ELF-1 (cell line): ENCODE measurements around the gene ROBO3.

Experiments used
- DNase-seq: peaks from one replicate; pipeline ENCODE4 v3.0.0-alpha.2; 2016; ENCODE audit warnings: low read depth, low spot score

ROBO3 gene, protein sequence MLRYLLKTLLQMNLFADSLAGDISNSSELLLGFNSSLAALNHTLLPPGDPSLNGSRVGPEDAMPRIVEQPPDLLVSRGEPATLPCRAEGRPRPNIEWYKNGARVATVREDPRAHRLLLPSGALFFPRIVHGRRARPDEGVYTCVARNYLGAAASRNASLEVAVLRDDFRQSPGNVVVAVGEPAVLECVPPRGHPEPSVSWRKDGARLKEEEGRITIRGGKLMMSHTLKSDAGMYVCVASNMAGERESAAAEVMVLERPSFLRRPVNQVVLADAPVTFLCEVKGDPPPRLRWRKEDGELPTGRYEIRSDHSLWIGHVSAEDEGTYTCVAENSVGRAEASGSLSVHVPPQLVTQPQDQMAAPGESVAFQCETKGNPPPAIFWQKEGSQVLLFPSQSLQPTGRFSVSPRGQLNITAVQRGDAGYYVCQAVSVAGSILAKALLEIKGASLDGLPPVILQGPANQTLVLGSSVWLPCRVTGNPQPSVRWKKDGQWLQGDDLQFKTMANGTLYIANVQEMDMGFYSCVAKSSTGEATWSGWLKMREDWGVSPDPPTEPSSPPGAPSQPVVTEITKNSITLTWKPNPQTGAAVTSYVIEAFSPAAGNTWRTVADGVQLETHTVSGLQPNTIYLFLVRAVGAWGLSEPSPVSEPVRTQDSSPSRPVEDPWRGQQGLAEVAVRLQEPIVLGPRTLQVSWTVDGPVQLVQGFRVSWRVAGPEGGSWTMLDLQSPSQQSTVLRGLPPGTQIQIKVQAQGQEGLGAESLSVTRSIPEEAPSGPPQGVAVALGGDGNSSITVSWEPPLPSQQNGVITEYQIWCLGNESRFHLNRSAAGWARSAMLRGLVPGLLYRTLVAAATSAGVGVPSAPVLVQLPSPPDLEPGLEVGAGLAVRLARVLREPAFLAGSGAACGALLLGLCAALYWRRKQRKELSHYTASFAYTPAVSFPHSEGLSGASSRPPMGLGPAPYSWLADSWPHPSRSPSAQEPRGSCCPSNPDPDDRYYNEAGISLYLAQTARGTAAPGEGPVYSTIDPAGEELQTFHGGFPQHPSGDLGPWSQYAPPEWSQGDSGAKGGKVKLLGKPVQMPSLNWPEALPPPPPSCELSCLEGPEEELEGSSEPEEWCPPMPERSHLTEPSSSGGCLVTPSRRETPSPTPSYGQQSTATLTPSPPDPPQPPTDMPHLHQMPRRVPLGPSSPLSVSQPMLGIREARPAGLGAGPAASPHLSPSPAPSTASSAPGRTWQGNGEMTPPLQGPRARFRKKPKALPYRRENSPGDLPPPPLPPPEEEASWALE (N-terminal part only)

DNA sequence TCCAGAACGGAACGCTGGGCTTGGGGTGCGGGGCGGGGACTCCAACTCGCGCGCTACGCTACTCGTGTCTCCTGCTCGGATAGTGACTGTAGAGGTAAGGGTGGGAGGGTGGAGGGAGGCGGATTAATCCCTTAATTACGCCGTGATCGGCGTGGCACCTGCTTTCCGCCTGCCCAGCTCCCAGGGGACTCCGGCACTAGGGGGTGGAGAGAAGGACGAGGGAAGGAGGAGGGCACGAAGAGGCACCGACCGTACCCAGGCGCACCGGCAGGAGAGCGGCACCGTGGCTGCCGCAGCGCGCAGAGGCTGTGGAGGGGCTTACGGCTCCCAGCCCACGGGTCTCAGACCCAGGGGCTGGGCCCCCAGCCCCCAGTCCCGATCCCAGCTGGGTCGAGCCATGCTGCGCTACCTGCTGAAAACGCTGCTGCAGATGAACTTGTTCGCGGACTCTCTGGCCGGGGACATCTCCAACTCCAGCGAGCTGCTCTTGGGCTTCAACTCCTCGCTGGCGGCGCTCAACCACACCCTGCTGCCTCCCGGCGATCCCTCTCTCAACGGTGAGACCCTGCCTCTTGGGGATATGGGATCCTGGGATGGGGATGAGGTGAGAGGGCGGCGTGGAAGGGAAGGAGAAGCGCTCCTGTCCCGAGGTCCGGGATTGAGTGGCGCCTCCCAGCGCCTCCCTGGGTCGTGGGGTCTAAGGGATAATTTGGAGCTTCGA is at the start of gene ROBO3:
TSS of gene ROBO3 (plus strand) at position 252 of the 721 bp plus-strand sequence. CDS start at position 398, 146 bp downstream.
- DNase-seq = no peak

DNA sequence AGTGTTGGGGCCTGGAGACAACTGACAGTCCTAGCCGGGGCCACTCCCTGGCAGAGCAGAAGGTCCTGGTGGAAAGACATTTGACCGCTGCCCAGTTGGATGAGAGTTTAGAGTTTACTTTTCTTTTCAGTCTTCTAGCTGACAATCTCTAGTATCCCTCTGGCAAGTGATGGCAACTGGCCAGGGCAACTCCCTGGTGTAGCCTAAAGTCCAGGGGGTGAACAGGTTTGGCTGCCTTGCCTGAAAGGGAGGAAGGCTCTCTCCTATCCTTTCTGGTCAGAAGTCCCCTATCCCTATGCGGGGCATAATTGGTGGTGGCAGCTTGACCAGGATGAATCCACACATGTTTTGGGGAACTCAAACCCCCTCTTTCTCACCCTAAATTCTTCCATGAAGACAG is 48.2 kb upstream of the ROBO3 start:
- no peak for DNase-seq

DNA sequence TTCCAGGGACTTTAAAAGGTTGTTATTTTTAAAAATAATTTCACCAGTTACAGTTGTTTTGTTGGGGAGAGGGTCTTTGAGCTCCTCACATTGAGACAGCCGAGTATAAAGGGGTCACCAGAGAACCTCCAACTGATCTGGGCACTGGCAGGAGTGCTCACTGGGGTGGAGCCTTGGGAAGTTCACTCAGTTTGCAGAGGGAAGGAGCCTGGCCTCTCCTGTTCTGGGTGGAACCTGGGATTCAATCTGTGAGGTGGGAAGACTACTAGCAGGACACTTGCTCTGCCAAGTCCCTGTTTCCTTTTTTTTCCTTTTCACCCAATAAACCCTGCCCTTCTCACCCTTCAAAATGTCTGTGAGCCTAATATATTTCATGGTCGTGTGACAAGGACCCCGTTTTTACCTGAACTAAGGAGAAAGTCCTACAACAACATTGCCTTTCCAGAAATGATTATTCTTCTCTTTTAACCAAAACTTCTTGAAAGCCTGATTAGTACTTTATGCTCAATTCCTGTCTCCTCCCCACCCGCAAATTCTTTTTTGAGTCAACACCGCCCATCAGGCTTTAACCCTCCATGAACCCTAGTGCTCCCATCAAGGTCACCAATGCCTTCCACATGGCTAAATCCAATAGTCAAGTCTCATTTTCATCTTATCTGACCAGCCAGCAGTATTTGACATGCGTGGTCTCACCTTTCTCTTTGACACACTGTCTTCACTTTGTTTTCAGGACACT is 43.1 kb upstream of the ROBO3 start:
- no peak for DNase-seq

DNA sequence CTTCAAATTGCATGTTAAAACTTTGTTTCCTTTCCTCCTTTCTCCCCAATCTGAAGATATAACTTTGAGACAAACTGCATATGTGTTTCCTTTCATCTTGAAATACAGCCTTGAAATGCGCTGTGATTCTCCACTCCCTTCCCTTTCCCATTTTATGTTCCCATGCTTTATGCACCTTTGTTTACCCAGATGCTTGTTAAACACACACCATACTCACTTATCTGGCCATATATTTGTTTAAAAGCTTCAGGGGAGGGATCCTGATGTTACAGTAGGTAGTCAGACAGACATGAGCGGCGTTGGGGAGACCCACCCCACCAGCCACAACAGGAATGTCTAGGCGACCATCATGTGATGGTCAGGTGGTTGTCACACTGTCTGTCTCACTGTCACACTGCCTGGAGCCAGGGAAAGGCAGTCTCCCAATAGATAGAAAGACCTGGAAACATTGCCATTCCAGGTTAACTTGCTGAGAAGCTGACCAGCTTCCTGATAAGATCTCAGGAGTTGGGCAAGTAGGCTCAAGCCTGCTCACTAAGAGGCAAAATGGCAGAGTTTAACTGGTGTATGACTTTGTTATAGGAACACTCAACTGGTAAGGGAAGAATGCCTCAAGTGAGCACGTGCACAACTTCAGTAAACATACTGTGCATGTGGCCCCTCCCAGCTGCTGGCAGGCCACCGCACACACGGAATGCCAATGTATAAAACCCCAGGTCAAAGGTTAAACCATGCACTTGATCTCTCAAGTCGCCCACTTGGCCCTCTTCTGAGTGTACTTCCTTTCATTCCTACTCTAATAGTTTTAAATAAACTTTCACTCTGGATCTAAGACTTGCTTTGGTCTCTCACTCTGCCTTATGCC is 41.5 kb upstream of the ROBO3 start:
- no peak for DNase-seq

DNA sequence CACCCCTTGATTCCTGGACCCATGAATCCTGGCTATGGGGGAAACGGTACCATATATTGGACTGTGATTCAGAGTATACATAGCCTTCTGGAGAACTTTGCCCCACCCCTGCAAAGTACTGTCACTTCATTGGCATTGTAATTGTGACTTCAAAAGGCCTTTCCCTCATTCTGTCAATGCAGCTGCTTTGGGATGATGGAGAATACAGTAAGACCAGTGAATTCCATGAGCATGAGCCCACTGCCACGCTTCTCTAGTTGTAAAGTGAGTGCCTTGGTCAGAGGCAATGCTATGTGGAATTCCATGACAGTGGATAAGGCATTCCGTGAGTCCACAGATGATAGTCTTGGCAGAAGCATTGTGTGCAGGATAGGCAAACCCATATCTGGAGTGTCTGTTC is 39.4 kb upstream of the ROBO3 start:
- no peak for DNase-seq

DNA sequence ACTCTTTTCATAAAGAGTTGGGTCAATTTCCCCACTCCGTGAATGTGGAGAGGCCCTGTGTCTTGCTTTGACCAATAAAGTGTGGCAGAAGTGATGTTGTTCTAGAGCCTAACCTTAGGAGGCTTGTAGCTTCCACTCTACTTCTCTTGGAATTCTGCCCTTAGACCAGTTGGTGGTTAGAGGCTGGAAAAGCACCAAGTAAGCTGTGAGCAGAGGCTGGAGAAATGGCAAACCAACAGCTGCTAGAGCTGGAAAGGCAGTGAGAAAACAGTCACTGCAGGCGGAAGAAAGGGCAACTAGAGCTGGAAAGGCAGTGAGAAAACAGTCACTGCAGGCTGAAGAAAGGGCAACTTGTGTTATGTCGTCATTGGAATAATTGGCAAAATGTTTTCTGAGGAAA is 35.2 kb upstream of the ROBO3 start:
- DNase-seq = no peak

DNA sequence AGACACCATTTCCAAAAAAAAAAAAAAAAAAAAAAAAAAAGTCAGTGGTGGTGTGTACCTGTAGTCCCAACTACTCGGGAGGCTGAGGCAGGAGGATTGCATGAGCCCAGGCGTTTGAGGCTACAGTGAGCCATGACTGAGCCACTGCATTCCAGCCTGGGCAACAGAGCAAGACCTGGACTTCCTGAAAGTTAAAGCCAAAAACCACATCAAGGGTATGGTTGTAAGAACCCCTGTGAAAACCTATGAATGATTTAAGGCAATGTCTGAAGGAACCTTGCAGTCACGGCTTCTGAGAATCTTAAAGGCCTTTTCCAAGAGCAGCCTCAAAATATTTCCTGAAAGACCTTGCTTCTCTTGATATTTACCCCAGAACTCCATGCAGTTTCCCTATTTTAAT is 34.5 kb upstream of the ROBO3 start:
- DNase-seq = no peak

DNA sequence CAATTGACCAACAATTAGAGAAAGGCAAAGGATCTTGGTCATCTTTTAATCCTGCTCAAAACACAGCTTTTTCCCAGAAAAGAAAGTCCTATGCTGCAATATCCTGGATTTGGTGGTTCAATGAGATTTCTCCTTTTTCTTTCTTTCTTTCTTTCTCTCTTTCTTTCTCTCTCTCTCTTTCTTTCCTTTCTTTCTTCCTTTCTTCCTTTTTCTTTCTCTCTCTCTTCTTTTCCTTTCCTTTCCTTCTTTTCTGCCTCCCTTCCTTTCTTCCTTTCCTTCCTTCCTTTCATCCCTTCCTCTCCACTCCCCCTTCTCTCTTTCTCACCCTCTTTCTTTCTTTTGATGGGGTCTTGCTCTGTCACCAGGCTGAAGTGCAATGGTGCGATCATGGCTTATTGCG is 33.3 kb upstream of the ROBO3 start:
- no peak for DNase-seq

DNA sequence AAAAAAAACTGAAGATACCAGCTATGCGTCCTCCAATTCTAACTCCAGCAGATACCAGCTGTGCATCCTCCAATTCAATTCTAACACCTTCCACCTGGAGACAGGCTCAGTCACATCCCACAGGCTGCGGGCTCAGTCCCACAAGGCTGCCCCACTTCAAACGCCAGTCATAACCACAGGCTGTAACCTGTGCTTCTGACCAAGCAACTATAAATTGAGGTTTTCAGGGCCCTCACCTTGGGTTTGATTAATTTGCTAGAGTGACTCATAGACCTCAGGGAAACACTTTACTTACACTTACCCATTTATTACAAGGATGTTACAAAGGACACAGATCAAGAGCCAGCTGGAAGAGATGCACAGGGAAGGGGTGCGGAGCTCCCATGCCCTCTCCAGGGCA is 32.7 kb upstream of the ROBO3 start:
- DNase-seq = no peak

DNA sequence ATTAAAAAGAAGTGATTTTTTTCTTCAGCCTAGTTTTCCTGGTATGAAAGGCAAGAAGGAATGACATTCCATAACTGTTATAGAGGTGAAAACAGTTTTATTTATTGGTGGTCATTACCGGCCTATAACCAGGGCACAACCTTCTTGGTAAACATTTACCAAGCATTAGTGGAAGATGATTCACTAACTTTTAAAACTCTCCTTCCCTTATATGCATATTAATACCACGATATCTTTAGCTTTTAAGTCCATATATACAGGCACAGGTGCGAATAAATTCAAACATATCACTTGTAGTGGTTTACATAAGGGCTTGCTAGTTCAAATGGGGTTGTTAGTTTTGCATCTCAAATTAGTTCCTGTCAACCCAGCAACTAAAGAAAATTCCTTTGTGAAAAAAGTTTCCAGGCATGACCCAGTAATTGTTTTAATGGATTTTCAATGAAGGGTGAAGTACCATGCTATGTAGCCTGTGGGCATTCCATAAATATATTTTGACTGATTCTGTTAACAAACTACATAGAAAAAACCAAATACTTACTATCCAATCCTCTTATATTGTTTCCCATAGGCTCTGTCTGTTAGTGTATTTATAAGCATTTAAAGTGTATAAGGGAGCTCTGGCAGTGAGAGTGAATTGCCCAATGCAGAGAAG is 30.6 kb upstream of the ROBO3 start:
- DNase-seq = no peak

DNA sequence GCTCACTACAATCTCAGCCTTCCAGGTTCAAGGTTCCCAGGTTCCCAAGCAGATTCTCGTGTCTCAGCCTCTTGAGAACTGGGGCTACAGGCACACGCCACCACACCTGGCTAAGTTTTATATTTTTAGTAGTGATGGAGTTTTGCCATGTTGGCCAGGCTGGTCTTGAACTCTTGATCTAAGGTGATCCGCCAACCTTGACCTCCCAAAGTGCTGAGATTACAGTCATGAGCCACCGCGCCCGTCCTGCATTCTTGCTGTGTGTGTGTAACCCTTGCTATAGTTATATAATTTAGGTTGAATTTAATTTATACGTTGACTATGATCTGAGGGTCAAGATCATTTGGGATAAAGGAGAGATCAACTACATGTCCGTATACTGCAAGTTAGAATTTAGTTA is 29.3 kb upstream of the ROBO3 start:
- DNase-seq = no peak

DNA sequence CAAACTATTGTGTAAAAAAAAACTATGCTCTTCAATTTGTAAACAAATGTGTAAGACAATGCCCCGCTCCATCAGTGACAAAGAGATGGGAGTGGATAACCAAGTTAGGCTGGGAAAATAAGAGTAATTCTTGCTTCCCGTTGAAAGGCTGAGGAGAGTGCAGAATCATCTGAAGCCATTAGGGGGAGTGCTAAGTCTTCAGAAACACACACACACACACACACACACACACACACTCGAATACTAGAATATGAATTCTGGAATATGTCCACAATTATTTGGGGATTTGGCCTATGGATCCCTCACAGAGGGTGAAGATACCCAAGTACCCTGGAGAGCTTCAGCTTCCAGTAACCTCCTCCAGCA is 27.8 kb upstream of the ROBO3 start:
- peak; percentile 69 for DNase-seq

DNA sequence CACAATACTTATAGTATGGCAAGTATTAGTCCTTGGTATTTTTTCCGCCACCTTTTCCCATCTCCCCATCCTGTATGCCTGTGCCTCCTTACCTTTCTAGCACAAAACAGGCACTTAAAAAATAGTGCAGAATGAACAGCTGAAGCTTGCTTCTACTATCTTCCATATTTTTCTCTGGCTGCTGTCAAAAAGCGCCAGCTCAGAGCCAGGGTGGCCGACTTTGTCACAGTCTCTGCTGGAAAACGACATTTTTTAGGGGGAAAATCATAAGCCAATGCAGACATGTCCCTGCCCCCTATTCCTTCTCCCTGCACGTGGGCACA is 26.5 kb upstream of the ROBO3 start:
- DNase-seq = no peak

DNA sequence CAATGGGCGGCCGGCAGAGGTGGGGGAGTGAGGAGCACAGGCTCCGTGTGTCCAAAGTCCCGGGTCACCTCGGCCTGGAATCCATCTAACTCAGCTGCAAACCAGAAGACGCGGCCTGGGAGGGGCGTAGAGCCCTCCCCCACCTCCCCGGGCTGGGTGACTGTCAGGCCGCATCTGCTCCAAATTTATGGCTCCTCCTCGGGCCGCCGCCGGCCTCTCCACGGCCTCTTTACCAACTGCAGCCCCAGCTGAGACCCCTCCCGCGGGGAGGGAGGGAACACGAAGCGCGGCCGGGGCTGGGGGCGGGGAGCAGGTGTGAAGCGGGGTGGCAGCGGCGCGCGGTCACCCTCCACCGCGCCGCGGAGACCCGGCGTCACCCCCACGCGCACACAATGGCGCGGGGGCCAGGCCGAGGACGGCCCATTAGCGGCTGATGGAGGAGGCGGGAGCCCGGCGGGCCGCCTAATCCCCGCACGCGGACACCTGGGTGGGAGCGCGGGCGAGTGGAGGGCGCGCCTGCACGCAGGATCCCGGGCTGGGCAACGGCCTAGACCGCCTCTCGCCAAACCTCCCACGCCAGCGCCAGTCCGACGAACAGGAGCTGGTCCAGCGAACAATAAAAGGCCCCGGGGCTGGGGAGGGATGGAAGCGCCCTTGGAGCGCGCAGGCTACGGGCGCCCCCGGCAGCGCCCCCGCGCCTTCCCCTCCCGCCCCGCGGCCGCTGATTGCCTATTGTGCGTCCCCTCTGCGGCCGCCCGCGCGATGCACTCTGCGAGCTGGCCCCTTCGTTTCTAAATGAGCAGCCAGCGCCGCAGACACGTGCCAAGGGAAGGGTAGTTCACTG is 25.9 kb upstream of the ROBO3 start:
- peak; percentile 42 for DNase-seq

DNA sequence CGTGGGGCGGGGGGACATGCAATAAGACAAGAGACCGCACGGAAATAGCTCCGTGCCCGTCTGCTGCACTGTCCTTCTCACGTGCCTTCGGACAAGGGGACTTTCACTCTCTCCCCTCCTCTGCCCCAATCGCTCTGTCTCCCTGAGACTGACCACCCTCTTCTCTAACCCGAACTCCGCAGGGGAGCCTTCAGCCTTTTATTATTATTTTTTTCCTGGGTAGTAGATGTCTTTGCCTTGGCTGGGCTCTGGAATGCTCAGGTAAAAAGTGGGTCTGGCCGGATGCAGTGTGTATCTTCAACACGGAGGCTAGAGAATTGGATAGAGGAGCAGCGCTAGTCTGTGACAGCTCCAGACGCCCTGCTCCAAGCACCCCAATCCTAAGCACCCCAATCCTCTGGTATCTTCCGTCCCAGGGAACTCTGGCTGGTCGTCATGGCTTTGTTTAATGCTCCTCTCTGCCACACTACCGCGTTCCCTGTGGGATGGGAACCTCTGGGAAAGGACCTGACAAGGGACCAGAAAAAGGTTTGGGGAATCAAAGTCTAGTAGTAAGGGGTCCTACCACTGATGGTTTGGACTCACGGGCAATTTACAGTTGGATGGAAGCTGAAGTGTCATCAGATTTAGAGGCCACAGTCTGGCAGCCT is 25.1 kb upstream of the ROBO3 start:
- DNase-seq = peak; percentile 28

DNA sequence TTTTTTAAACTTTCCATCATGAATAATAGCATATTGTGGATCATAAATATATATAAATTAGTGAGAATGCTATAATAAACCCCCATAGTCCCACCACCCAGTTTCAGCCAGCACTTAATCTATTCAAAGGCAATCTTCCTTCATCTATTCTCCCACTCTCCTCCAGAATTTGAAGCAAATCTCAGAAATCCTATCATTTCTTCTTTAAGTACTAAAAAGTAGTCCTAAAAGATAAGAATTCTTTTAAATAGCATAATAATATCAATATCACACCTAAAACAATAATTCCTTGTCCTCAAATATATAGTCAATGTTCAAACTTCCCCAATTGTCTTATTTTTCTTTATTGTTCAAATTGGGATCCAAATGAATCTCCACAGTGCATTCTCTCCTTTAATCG is 24.6 kb upstream of the ROBO3 start:
- no peak for DNase-seq

DNA sequence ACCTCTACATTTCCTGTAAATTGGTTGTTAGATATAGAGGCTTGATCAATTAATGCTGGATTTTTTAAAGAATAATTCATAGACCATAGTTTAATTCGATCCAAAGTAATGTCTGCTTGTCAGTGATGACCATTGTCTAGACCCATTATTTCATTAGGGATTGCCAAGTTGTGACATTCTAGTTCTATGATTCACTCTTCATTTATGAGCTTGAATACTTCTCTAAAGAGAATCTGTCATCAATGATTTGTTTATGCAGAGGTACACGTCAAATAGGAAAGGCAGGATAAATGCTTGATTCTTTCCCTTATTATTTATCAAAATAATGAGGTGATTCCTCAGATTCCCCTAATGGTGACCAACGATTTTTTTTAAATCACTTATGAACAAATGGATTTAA is 24.0 kb upstream of the ROBO3 start:
- DNase-seq = no peak

DNA sequence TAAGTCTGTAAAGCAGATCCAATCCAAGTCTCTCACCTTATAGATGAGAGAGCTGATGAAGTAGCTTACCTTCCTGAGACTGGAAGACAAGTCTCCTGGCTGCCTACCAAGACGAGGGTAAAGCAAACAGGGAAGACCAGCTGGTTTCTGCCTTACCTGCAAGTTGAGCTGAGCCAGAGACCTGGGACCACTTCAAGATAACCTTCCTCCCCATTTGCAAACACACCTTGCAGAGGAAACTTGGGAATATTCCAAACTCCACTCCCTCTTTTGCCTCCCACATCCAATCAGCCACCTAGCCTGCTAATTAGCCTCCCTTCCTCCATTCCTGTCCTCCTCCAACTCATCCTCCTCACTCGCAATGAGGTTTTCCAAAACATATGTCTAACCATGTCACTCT is 23.4 kb upstream of the ROBO3 start:
- no peak for DNase-seq
